Measurements from ENCODE around the gene ACTL10.

- TF ChIP-seq, protein P1, sequence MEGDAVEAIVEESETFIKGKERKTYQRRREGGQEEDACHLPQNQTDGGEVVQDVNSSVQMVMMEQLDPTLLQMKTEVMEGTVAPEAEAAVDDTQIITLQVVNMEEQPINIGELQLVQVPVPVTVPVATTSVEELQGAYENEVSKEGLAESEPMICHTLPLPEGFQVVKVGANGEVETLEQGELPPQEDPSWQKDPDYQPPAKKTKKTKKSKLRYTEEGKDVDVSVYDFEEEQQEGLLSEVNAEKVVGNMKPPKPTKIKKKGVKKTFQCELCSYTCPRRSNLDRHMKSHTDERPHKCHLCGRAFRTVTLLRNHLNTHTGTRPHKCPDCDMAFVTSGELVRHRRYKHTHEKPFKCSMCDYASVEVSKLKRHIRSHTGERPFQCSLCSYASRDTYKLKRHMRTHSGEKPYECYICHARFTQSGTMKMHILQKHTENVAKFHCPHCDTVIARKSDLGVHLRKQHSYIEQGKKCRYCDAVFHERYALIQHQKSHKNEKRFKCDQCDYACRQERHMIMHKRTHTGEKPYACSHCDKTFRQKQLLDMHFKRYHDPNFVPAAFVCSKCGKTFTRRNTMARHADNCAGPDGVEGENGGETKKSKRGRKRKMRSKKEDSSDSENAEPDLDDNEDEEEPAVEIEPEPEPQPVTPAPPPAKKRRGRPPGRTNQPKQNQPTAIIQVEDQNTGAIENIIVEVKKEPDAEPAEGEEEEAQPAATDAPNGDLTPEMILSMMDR (conservative IDR thresholded peaks at IDR 0.05; ENCODE audit: low read depth in 2 of 2), result no peak
- TF ChIP-seq EZH2 (IDR thresholded peaks at IDR 0.05; ENCODE audit: low read depth, unreplicated experiment) (no peak), POLR2AphosphoS5 (IDR thresholded peaks at IDR 0.05; ENCODE audit: low read depth) (no peak), EZH2phosphoT487 (IDR thresholded peaks at IDR 0.05; ENCODE audit: unreplicated experiment) (no peak), CREB1 (CRISPR knock-in tag; IDR thresholded peaks at IDR 0.05; ENCODE audit: low read depth) (no peak), JUNB (IDR thresholded peaks at IDR 0.05; ENCODE audit: unreplicated experiment) (no peak)
- TF ChIP-seq, protein P2, sequence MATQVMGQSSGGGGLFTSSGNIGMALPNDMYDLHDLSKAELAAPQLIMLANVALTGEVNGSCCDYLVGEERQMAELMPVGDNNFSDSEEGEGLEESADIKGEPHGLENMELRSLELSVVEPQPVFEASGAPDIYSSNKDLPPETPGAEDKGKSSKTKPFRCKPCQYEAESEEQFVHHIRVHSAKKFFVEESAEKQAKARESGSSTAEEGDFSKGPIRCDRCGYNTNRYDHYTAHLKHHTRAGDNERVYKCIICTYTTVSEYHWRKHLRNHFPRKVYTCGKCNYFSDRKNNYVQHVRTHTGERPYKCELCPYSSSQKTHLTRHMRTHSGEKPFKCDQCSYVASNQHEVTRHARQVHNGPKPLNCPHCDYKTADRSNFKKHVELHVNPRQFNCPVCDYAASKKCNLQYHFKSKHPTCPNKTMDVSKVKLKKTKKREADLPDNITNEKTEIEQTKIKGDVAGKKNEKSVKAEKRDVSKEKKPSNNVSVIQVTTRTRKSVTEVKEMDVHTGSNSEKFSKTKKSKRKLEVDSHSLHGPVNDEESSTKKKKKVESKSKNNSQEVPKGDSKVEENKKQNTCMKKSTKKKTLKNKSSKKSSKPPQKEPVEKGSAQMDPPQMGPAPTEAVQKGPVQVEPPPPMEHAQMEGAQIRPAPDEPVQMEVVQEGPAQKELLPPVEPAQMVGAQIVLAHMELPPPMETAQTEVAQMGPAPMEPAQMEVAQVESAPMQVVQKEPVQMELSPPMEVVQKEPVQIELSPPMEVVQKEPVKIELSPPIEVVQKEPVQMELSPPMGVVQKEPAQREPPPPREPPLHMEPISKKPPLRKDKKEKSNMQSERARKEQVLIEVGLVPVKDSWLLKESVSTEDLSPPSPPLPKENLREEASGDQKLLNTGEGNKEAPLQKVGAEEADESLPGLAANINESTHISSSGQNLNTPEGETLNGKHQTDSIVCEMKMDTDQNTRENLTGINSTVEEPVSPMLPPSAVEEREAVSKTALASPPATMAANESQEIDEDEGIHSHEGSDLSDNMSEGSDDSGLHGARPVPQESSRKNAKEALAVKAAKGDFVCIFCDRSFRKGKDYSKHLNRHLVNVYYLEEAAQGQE (IDR thresholded peaks at IDR 0.05; ENCODE audit: unreplicated experiment), result no peak
- TF ChIP-seq, protein P3, sequence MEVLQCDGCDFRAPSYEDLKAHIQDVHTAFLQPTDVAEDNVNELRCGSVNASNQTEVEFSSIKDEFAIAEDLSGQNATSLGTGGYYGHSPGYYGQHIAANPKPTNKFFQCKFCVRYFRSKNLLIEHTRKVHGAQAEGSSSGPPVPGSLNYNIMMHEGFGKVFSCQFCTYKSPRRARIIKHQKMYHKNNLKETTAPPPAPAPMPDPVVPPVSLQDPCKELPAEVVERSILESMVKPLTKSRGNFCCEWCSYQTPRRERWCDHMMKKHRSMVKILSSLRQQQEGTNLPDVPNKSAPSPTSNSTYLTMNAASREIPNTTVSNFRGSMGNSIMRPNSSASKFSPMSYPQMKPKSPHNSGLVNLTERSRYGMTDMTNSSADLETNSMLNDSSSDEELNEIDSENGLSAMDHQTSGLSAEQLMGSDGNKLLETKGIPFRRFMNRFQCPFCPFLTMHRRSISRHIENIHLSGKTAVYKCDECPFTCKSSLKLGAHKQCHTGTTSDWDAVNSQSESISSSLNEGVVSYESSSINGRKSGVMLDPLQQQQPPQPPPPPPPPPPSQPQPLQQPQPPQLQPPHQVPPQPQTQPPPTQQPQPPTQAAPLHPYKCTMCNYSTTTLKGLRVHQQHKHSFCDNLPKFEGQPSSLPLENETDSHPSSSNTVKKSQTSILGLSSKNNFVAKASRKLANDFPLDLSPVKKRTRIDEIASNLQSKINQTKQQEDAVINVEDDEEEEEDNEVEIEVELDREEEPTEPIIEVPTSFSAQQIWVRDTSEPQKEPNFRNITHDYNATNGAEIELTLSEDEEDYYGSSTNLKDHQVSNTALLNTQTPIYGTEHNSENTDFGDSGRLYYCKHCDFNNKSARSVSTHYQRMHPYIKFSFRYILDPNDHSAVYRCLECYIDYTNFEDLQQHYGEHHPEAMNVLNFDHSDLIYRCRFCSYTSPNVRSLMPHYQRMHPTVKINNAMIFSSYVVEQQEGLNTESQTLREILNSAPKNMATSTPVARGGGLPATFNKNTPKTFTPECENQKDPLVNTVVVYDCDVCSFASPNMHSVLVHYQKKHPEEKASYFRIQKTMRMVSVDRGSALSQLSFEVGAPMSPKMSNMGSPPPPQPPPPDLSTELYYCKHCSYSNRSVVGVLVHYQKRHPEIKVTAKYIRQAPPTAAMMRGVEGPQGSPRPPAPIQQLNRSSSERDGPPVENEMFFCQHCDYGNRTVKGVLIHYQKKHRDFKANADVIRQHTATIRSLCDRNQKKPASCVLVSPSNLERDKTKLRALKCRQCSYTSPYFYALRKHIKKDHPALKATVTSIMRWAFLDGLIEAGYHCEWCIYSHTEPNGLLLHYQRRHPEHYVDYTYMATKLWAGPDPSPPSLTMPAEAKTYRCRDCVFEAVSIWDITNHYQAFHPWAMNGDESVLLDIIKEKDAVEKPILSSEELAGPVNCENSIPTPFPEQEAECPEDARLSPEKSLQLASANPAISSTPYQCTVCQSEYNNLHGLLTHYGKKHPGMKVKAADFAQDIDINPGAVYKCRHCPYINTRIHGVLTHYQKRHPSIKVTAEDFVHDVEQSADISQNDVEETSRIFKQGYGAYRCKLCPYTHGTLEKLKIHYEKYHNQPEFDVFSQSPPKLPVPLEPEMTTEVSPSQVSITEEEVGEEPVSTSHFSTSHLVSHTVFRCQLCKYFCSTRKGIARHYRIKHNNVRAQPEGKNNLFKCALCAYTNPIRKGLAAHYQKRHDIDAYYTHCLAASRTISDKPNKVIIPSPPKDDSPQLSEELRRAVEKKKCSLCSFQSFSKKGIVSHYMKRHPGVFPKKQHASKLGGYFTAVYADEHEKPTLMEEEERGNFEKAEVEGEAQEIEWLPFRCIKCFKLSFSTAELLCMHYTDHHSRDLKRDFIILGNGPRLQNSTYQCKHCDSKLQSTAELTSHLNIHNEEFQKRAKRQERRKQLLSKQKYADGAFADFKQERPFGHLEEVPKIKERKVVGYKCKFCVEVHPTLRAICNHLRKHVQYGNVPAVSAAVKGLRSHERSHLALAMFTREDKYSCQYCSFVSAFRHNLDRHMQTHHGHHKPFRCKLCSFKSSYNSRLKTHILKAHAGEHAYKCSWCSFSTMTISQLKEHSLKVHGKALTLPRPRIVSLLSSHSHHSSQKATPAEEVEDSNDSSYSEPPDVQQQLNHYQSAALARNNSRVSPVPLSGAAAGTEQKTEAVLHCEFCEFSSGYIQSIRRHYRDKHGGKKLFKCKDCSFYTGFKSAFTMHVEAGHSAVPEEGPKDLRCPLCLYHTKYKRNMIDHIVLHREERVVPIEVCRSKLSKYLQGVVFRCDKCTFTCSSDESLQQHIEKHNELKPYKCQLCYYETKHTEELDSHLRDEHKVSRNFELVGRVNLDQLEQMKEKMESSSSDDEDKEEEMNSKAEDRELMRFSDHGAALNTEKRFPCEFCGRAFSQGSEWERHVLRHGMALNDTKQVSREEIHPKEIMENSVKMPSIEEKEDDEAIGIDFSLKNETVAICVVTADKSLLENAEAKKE (CRISPR knock-in tag; IDR thresholded peaks at IDR 0.05), result no peak
Measured at GRCh38 chr20:33697129-33697528, 30.4 kb downstream of the ACTL10 start.

All from GM23338 (cell line).